Measurements from ENCODE around the gene ABCA1. TPM values are rescaled to one million over a fixed set of nuclear protein-coding genes. Genes with fewer than 3 reads are reported as not detected.

ABCA1 gene
- total RNA-seq, 2 experiments from 2014 or later: 8.0 to 14.0 TPM

- Histone ChIP-seq H3K4me1 (ENCODE audit: insufficient read depth, low read length, poor library complexity, severe bottlenecking) (no peaks in the 10 kb centered on the region), H3K79me2 (ENCODE audit: insufficient read depth, low read depth, low read length) (no peaks in the 10 kb centered on the region), H3K36me3 (ENCODE audit: insufficient read depth, low read length) (peaks cover 96% of the 10 kb centered on the region), H3K9me3 (ENCODE audit: low read length) (no peaks in the 10 kb centered on the region), H2AFZ (ENCODE audit: low read length) (no peak overlapping the region), H3K27ac (ENCODE audit: low read depth, low read length, poor library complexity, severe bottlenecking) (no peak overlapping the region), H3K4me2 (ENCODE audit: low read length) (no peak overlapping the region), H3K9me2 (ENCODE audit: insufficient read depth, low read length) (no peaks in the 10 kb centered on the region), H4K20me1 (ENCODE audit: insufficient read depth, low read length) (no peaks in the 10 kb centered on the region), H3K4me3 (ENCODE audit: low read depth, low read length, poor library complexity, severe bottlenecking) (no peak overlapping the region)
- BruUV-seq (replicated peaks): no TSS peak
- POLR2A ChIA-PET: interaction anchor here (0.6 to 1.0 kb wide), 2 partner anchors 50 to 1057 kb away, joined by 3 to 5 read pairs; no protein-coding TSS in a partner anchor
- no peak for TF ChIP-seq CTCF (conservative IDR thresholded peaks at IDR 0.05; ENCODE audit: low read length)
- TF ChIP-seq EZH2phosphoT487 (IDR thresholded peaks at IDR 0.05; ENCODE audit: borderline replicate concordance, low read depth, low read length): no peak
- intact Hi-C loops (cut with micrococcal nuclease; ENCODE audit: unreplicated experiment): no loop called here
- DNase-seq (ENCODE audit: low spot score): no peak
- CTCF ChIA-PET (ENCODE audit: unreplicated experiment): interaction anchor here (0.5 to 0.6 kb wide), 2 partner anchors 151 to 1358 kb away, joined by 3 read pairs; no protein-coding TSS in a partner anchor
These were observed 129.6 kb downstream of the ABCA1 start for GRCh38 chr9:104798209-104798995.

GRCh38 chr9:104795857-104796256 is 132.1 kb downstream of the ABCA1 start:
- H2AFZ ChIP-seq (ENCODE audit: low read length): no peak overlapping the region
- no peak overlapping the region for H3K4me2 ChIP-seq (ENCODE audit: low read length)
- no TSS peak for BruUV-seq (replicated peaks)
- ChIA-PET CTCF (ENCODE audit: unreplicated experiment) (no interaction called here), POLR2A (no interaction called here)
- no peaks in the 10 kb centered on the region for H3K4me1 ChIP-seq (ENCODE audit: insufficient read depth, low read length, poor library complexity, severe bottlenecking)
- no peak for TF ChIP-seq EZH2phosphoT487 (IDR thresholded peaks at IDR 0.05; ENCODE audit: borderline replicate concordance, low read depth, low read length)
- peaks cover 96% of the 10 kb centered on the region for H3K36me3 ChIP-seq (ENCODE audit: insufficient read depth, low read length)
- no peaks in the 10 kb centered on the region for H3K9me3 ChIP-seq (ENCODE audit: low read length)
- no peak for DNase-seq (ENCODE audit: low spot score)
- intact Hi-C loops (cut with micrococcal nuclease; ENCODE audit: unreplicated experiment): no loop called here
- no peaks in the 10 kb centered on the region for H4K20me1 ChIP-seq (ENCODE audit: insufficient read depth, low read length)
- H3K4me3 ChIP-seq (ENCODE audit: low read depth, low read length, poor library complexity, severe bottlenecking): no peak overlapping the region
- H3K27ac ChIP-seq (ENCODE audit: low read depth, low read length, poor library complexity, severe bottlenecking): no peak overlapping the region
- no peaks in the 10 kb centered on the region for H3K79me2 ChIP-seq (ENCODE audit: insufficient read depth, low read depth, low read length)
- H3K9me2 ChIP-seq (ENCODE audit: insufficient read depth, low read length): no peaks in the 10 kb centered on the region

- Histone ChIP-seq H3K4me2 (ENCODE audit: low read length) (no peak overlapping the region), H3K36me3 (ENCODE audit: insufficient read depth, low read length) (peaks cover 96% of the 10 kb centered on the region), H3K27ac (ENCODE audit: low read depth, low read length, poor library complexity, severe bottlenecking) (no peak overlapping the region), H3K9me2 (ENCODE audit: insufficient read depth, low read length) (no peaks in the 10 kb centered on the region), H3K9me3 (ENCODE audit: low read length) (no peaks in the 10 kb centered on the region), H3K79me2 (ENCODE audit: insufficient read depth, low read depth, low read length) (no peaks in the 10 kb centered on the region), H3K4me1 (ENCODE audit: insufficient read depth, low read length, poor library complexity, severe bottlenecking) (no peaks in the 10 kb centered on the region), H4K20me1 (ENCODE audit: insufficient read depth, low read length) (no peaks in the 10 kb centered on the region), H3K4me3 (ENCODE audit: low read depth, low read length, poor library complexity, severe bottlenecking) (no peak overlapping the region), H2AFZ (ENCODE audit: low read length) (no peak overlapping the region)
- no peak for TF ChIP-seq EZH2phosphoT487 (IDR thresholded peaks at IDR 0.05; ENCODE audit: borderline replicate concordance, low read depth, low read length)
- no peak for TF ChIP-seq CTCF (conservative IDR thresholded peaks at IDR 0.05; ENCODE audit: low read length)
- ChIA-PET POLR2A (interaction anchor here (0.8 to 0.9 kb wide), 2 partner anchors 10 to 116 kb away, joined by 3 to 4 read pairs; no protein-coding TSS in a partner anchor), CTCF (ENCODE audit: unreplicated experiment) (no interaction called here)
- DNase-seq (ENCODE audit: low spot score): no peak
- intact Hi-C loops (cut with micrococcal nuclease; ENCODE audit: unreplicated experiment): no loop called here
- BruUV-seq (replicated peaks): no TSS peak
These were observed 132.9 kb downstream of the ABCA1 start for GRCh38 chr9:104795082-104795481.
